Glomerular visceral epithelial cell (primary cell): Measurements from ENCODE around the gene SPNS3.

Source experiments
- DNase-seq: peaks from one replicate; pipeline ENCODE4 v3.0.0-alpha.2; 2016; ENCODE audit errors: extremely low spot score

The SPNS3 gene

GRCh38 chr17:4525691-4526397, 92.1 kb downstream of the SPNS3 start:
- no peak for DNase-seq

- DNase-seq, result no peak
These were observed 93.4 kb downstream of the SPNS3 start for GRCh38 chr17:4527134-4527533.

GRCh38 chr17:4527566-4528125, 93.9 kb downstream of the SPNS3 start:
- DNase-seq, result no peak

- DNase-seq, result no peak
These were observed 95.9 kb downstream of the SPNS3 start for GRCh38 chr17:4529533-4530152.

GRCh38 chr17:4530799-4531730, 97.3 kb downstream of the SPNS3 start:
- no peak for DNase-seq

GRCh38 chr17:4531988-4532736, 98.4 kb downstream of the SPNS3 start:
- no peak for DNase-seq

- DNase-seq, result no peak
These were observed 99.3 kb downstream of the SPNS3 start for GRCh38 chr17:4532860-4533522.

- no peak for DNase-seq
These were observed 100.1 kb downstream of the SPNS3 start for GRCh38 chr17:4533523-4534504.

- DNase-seq, result no peak
These were observed 100.8 kb downstream of the SPNS3 start for GRCh38 chr17:4534515-4534914.

GRCh38 chr17:4534928-4535666, 101.4 kb downstream of the SPNS3 start:
- no peak for DNase-seq

GRCh38 chr17:4535667-4536258, 102.0 kb downstream of the SPNS3 start:
- DNase-seq, result no peak

GRCh38 chr17:4536259-4536741, 102.6 kb downstream of the SPNS3 start:
- DNase-seq, result no peak

- no peak for DNase-seq
These were observed 103.1 kb downstream of the SPNS3 start for GRCh38 chr17:4536742-4537411.
